ENCODE data around the gene NUMBL. TPM values are rescaled to one million over a fixed set of nuclear protein-coding genes. Genes with fewer than 3 reads are reported as not detected.

The NUMBL gene
- total and polyA plus RNA-seq, 9 of the 15 experiments (the other 6 are each of a cell fraction or from before 2014, with no cell fraction given), result 0.39 to 38.6 (median 6.6) TPM

- peaks cover 23 to 26% of the 10 kb centered on the region in 2 experiments; a peak in 4 of 5 replicates for H3K4me1 ChIP-seq (replicated peaks in 1 of 2; ENCODE audit: control insufficient read depth in 2 of 2, insufficient read depth in 2 of 2, low read length in 2 of 2)
- ChIA-PET POLR2A (interaction anchor here (0.6 kb wide), 1 partner anchor 29 kb away, joined by 3 read pairs; no protein-coding TSS in a partner anchor), CTCF (ENCODE audit: low intra/inter-chr PET ratio) (no interaction called here)
- H2AFZ ChIP-seq (ENCODE audit: low read depth, low read length), result no peak overlapping the region
- H3K4me3 ChIP-seq, result no peak overlapping the region
- H4K20me1 ChIP-seq (replicated peaks; ENCODE audit: control insufficient read depth, insufficient read depth, low read length), result 0 out of 2 replicates have a peak, but pooled peaks cover 4% of the 10 kb centered on the region
- peaks cover 23% of the 10 kb centered on the region for H3K79me2 ChIP-seq (ENCODE audit: control insufficient read depth, insufficient read depth, low read length)
- in situ Hi-C loops (cut with MboI) (no loop called here), intact Hi-C loops (cut with micrococcal nuclease) (no loop called here)
- H3K27ac ChIP-seq (ENCODE audit: extremely low read depth, low read depth, low read length), result no peak overlapping the region
- no peaks in the 10 kb centered on the region; the same call in 1 of the 2 replicates for H3K9me3 ChIP-seq (replicated peaks; ENCODE audit: control insufficient read depth, insufficient read depth, low read depth, low read length)
- H3K9ac ChIP-seq (ENCODE audit: insufficient read depth in 1 of 2, low read depth in 2 of 2, low read length in 2 of 2), result no peak overlapping the region
- H3K9me1 ChIP-seq (ENCODE audit: control insufficient read depth, insufficient read depth, low read length), result peaks cover 6% of the 10 kb centered on the region
- FAIRE-seq (no peak), DNase-seq (ENCODE audit: extremely low read depth in 1 of 4, low spot score in 3 of 4) (no peak), ATAC-seq (no peak)
- no TSS peak for BruUV-seq (replicated peaks)
- no peak overlapping the region for H3K4me2 ChIP-seq (ENCODE audit: insufficient read depth, low read length)
- 83% methylated on average over 11 of the region's 32 CpGs for WGBS (ENCODE audit: insufficient coverage, low coverage, missing lambda C conversion rate)
- TF ChIP-seq THAP7 (CRISPR knock-in tag; IDR thresholded peaks at IDR 0.05) (no peak), POLR2G (IDR thresholded peaks at IDR 0.05; ENCODE audit: low read depth, low read length) (peak; percentile 34; the same call in 1 of the 2 replicates), ZBTB33 (CRISPR knock-in tag; IDR thresholded peaks at IDR 0.05) (0 out of 2 replicates have a peak, but pooled peaks have one; percentile 30)
- H3K27me3 ChIP-seq (ENCODE audit: control insufficient read depth in 2 of 2, insufficient read depth in 2 of 2, low read length in 2 of 2), result no peaks in the 10 kb centered on the region
- H3K36me3 ChIP-seq (ENCODE audit: control insufficient read depth, insufficient read depth, low read length), result peaks cover 54% of the 10 kb centered on the region; the same call in 2 of the 3 replicates
Observed at GRCh38 chr19:40684280-40684679, 6.2 kb downstream of the NUMBL start.

All from K562 (cell line).